ENCODE data around the gene STAC3. TPM values are rescaled to one million over a fixed set of nuclear protein-coding genes. Genes with fewer than 3 reads are reported as not detected.

The STAC3 gene
- total RNA-seq, 1 donor from 2014 or later = 5.1 TPM

GRCh38 chr12:57199191-57199590 is 51.8 kb downstream of the STAC3 start:
- Histone ChIP-seq H3K4me3 (no peak overlapping the region), H2AFZ (replicated peaks) (no peak overlapping the region), H3K79me2 (ENCODE audit: low read depth) (no peaks in the 10 kb centered on the region), H3K27me3 (no peaks in the 10 kb centered on the region), H3K27ac (no peak overlapping the region), H3K4me1 (no peaks in the 10 kb centered on the region), H3K36me3 (no peaks in the 10 kb centered on the region), H4K20me1 (ENCODE audit: low read depth) (no peaks in the 10 kb centered on the region), H3K9ac (no peak overlapping the region), H3K9me3 (ENCODE audit: low read depth) (no peaks in the 10 kb centered on the region), H3K4me2 (no peak overlapping the region), H3F3A (ENCODE audit: low read depth) (no peaks in the 10 kb centered on the region)
- TF ChIP-seq CTCF (IDR thresholded peaks at IDR 0.05) (no peak), EZH2phosphoT487 (IDR thresholded peaks at IDR 0.05) (no peak), EZH2 (IDR thresholded peaks at IDR 0.05) (no peak)
- no peak for DNase-seq (ENCODE audit: low spot score)
- Mint-ChIP-seq H3K36me3 (peaks cover 26% of the 10 kb centered on the region), H3K27me3 (ENCODE audit: insufficient read depth, low read depth) (peaks cover 5% of the 10 kb centered on the region), H3K9me3 (no peaks in the 10 kb centered on the region), H3K27ac (no peak overlapping the region), H3K4me1 (no peaks in the 10 kb centered on the region), H3K4me3 (no peak overlapping the region)

DNA sequence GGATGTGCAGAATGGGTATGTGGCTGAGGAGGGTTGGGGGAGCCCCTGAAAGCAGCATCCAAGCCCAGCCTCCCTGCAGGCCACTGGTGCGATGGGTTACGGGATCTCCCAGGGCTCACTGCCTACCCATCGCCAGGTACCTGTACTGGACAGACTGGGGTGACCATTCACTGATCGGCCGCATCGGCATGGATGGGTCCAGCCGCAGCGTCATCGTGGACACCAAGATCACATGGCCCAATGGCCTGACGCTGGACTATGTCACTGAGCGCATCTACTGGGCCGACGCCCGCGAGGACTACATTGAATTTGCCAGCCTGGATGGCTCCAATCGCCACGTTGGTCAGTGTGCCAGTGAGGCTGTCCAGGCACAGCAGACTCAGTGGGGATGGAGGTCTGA is 52.7 kb downstream of the STAC3 start:
- Histone ChIP-seq H3K4me2 (no peak overlapping the region), H3K27ac (no peak overlapping the region), H3K79me2 (ENCODE audit: low read depth) (no peaks in the 10 kb centered on the region), H3K9me3 (ENCODE audit: low read depth) (no peaks in the 10 kb centered on the region), H3F3A (ENCODE audit: low read depth) (no peaks in the 10 kb centered on the region), H3K4me1 (no peaks in the 10 kb centered on the region), H2AFZ (replicated peaks) (no peak overlapping the region), H3K9ac (no peak overlapping the region), H3K27me3 (no peaks in the 10 kb centered on the region), H4K20me1 (ENCODE audit: low read depth) (no peaks in the 10 kb centered on the region), H3K4me3 (no peak overlapping the region), H3K36me3 (no peaks in the 10 kb centered on the region)
- no peaks in the 10 kb centered on the region for H3K9me3 Mint-ChIP-seq
- peaks cover 23% of the 10 kb centered on the region for H3K36me3 Mint-ChIP-seq
- H3K27ac Mint-ChIP-seq = no peak overlapping the region
- H3K4me3 Mint-ChIP-seq = no peak overlapping the region
- no peaks in the 10 kb centered on the region for H3K4me1 Mint-ChIP-seq
- TF ChIP-seq EZH2 (IDR thresholded peaks at IDR 0.05) (no peak), EZH2phosphoT487 (IDR thresholded peaks at IDR 0.05) (no peak), CTCF (IDR thresholded peaks at IDR 0.05) (no peak)
- H3K27me3 Mint-ChIP-seq (ENCODE audit: insufficient read depth, low read depth) = peaks cover 5% of the 10 kb centered on the region
- DNase-seq (ENCODE audit: low spot score) = no peak

DNA sequence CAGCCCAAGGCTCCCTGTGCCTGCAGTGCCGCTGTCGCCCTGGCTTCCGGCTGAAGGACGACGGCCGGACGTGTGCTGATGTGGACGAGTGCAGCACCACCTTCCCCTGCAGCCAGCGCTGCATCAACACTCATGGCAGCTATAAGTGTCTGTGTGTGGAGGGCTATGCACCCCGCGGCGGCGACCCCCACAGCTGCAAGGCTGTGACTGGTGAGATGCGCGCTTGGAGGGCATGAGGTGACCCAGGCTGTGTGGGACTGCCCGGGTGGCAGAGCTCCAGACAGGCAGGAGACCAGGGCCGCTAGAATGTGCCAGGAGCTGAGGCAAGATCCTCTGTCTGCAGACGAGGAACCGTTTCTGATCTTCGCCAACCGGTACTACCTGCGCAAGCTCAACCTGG is 54.0 kb downstream of the STAC3 start:
- no peak overlapping the region for H3K9ac ChIP-seq
- TF ChIP-seq EZH2 (IDR thresholded peaks at IDR 0.05) (no peak), EZH2phosphoT487 (IDR thresholded peaks at IDR 0.05) (no peak), CTCF (IDR thresholded peaks at IDR 0.05) (no peak)
- no peak overlapping the region for H3K4me2 ChIP-seq
- no peak for DNase-seq (ENCODE audit: low spot score)
- Mint-ChIP-seq H3K4me1 (no peaks in the 10 kb centered on the region), H3K9me3 (no peaks in the 10 kb centered on the region), H3K36me3 (peaks cover 25% of the 10 kb centered on the region), H3K27ac (no peak overlapping the region), H3K27me3 (ENCODE audit: insufficient read depth, low read depth) (peaks cover 7% of the 10 kb centered on the region), H3K4me3 (no peak overlapping the region)
- no peak overlapping the region for H2AFZ ChIP-seq (replicated peaks)
- no peaks in the 10 kb centered on the region for H3K4me1 ChIP-seq
- H4K20me1 ChIP-seq (ENCODE audit: low read depth) = no peaks in the 10 kb centered on the region
- no peaks in the 10 kb centered on the region for H3K79me2 ChIP-seq (ENCODE audit: low read depth)
- H3F3A ChIP-seq (ENCODE audit: low read depth) = no peaks in the 10 kb centered on the region
- no peaks in the 10 kb centered on the region for H3K36me3 ChIP-seq
- no peak overlapping the region for H3K27ac ChIP-seq
- no peaks in the 10 kb centered on the region for H3K9me3 ChIP-seq (ENCODE audit: low read depth)
- no peaks in the 10 kb centered on the region for H3K27me3 ChIP-seq
- H3K4me3 ChIP-seq = no peak overlapping the region

Measured in neural progenitor cell (in vitro differentiated cells).